Spleen (tissue), 7 donors: ENCODE measurements around the gene PLA2G12A.
"Not testable (repeated sequence)": the region's sequence is repeated elsewhere in the genome, so short reads cannot be mapped to it uniquely, and the experiment has no call there.

ENCODE experiments used
- CTCF ChIP-seq, 11 experiments: fragments of 200-600 bp in 7 of 11; fragments of 450-650 bp in 4 of 11; sonication (generic) in 4 of 11; IDR thresholded peaks in 8 of 11; conservative IDR thresholded peaks in 3 of 11; 1 replicate in 7 of 11; 2 replicates in 4 of 11; pipeline versions ENCODE4 v1.4.0 to v1.8.0; 2016 to 2021; ENCODE audit warnings: antibody characterized with exemption in 11 of 11, inconsistent platforms in 4 of 11, mild to moderate bottlenecking in 1 of 11
- POLR2A ChIP-seq, 3 donors: fragments of 450-650 bp; IDR thresholded peaks; one replicate each; pipeline ENCODE4 v1.5.1; 2017; ENCODE audit warnings: antibody characterized with exemption in 3 of 3, mild to moderate bottlenecking in 1 of 3
- POLR2AphosphoS5 ChIP-seq, 3 donors: sonication (generic); formaldehyde crosslinking; IDR thresholded peaks; one replicate each; pipeline ENCODE4 v1.5.1; 2017; ENCODE audit warnings: antibody characterized with exemption in 3 of 3
- donor health status: DM: no; HTN: no; CAD: no; lungs with moderate emphysema.
- donor health status: DM: no; HTN: no; CAD: no.
- donor health status: DM: no; HTN: no; CAD: no.

GRCh38 chr4:109678925-109679324, 50.9 kb downstream of the PLA2G12A start:
- TF ChIP-seq CTCF (IDR thresholded peaks at IDR 0.05 in 8 of 11, conservative IDR thresholded peaks at IDR 0.05 in 3 of 11); POLR2A (IDR thresholded peaks at IDR 0.05); POLR2AphosphoS5 (IDR thresholded peaks at IDR 0.05): not testable (repeated sequence)
